GM23248 (cell line): ENCODE data around the gene HMGB1.

ENCODE experiments used
- EZH2 ChIP-seq: fragments of 200-600 bp; sonication (generic); IDR thresholded peaks from 2 replicates; pipeline ENCODE4 v1.6.1; 2018; ENCODE audit warnings: antibody characterized with exemption, mild to moderate bottlenecking; ENCODE audit not compliant: insufficient read depth, poor library complexity, severe bottlenecking
- EZH2phosphoT487 ChIP-seq: fragments of 200-600 bp; sonication (generic); IDR thresholded peaks from 2 replicates; pipeline ENCODE4 v1.6.1; 2018; ENCODE audit warnings: antibody characterized with exemption, moderate library complexity, mild to moderate bottlenecking, low read depth; ENCODE audit not compliant: insufficient read depth

- no peak for TF ChIP-seq EZH2
- no peak for TF ChIP-seq EZH2phosphoT487
Observed at GRCh38 chr13:30416471-30416870, 49.3 kb downstream of the HMGB1 start.
